Measurements from ENCODE around the gene UNC13C.

The UNC13C gene

GRCh38 chr15:54026891-54027290 lies 48.6 kb downstream of the UNC13C start:
- DNase-seq = no peak

DNA sequence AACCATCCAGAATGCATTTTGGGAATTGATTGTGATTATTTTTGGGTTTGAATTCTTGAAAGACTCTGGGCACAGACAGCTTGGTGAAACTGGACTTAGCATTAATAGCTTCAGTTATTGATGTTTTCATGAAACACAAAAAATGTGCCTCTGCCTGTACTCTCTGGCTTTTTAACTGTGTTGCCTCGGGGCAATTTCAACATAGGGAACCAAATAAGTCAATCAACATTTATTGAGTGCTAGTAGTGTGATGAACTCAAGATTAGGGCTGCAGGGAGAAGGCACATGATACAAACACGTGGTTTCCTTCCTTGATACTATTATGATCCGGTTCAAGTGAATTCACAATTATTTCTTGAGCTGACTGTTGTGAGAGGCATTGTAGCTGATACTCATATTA lies 50.8 kb downstream of the UNC13C start:
- DNase-seq = peak; percentile 20

- DNase-seq = no peak
These were observed 53.8 kb downstream of the UNC13C start for GRCh38 chr15:54032066-54032465.

DNA sequence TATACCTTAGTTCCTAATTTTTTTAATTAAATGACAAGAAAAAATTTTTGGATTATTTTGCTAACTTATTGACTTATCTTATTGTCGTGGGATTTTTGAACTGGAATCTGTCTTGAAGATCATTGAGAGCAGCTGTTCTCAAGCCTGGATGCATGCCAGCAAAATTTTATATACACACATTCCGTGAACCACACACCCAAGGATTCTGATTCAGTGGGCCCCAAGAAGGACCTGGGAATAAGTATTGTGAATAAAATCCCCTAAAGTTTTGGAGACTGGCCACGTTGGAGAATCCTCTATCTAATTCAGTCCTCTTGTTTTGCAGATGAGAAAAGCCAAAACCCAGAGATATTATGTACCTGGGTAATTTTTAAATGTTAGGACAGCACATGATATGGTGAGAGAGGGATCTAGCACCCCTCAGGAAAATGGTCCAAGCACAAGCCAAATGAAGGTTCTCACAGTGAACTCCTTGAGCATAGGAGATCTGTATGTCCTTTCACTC lies 55.2 kb downstream of the UNC13C start:
- no peak for DNase-seq

DNA sequence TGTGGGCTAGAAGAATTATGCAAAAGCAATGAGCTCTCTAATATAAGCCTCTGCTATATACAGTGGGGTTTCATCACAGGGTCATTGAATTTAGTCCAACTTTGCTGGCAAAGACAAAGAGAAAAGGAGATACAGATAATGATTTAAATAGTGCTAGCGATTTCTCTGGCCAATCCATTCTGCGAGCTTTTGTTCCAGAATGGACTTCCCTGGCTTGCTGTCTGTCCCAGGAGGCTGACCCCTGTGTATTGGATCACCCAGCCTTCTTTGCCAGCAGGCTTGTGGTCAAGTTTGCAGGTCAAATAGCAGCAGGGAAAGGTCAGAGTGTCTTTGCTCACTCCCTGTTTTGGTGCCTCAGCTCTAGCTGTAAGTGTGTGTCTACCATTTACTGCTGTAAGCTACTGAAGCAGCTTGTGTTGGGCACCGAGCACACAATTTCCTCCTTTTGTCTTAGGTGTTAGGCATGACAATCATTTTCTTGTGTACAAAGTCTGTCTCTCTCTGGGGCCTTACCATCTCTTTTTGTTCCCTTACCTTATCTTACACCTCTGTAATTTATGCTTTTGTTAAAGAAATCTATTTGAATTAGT lies 55.7 kb downstream of the UNC13C start:
- no peak for DNase-seq

- DNase-seq = no peak
These were observed 57.4 kb downstream of the UNC13C start for GRCh38 chr15:54035616-54036015.

- no peak for DNase-seq
These were observed 67.2 kb downstream of the UNC13C start for GRCh38 chr15:54045397-54045796.

- DNase-seq = no peak
These were observed 67.9 kb downstream of the UNC13C start for GRCh38 chr15:54046093-54046492.

DNA sequence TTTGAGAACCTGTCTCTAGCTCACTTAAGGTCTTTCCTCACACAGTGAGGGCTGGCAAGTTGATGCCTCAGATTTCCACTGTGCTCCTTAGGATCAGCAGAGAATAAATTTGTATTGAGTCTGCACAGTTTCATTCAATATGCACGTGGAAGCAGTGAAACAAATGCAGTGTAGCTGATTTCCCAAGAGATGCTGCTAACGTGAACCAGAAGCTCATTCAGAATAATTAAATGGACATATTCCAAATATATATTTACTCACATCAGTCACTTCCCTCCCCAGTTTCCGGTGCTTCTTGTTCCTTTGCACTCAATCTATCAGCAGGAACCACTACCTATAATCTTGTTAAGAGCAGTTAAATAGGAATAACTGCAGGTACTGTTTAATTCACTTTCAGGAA lies 86.1 kb downstream of the UNC13C start:
- no peak for DNase-seq

DNA sequence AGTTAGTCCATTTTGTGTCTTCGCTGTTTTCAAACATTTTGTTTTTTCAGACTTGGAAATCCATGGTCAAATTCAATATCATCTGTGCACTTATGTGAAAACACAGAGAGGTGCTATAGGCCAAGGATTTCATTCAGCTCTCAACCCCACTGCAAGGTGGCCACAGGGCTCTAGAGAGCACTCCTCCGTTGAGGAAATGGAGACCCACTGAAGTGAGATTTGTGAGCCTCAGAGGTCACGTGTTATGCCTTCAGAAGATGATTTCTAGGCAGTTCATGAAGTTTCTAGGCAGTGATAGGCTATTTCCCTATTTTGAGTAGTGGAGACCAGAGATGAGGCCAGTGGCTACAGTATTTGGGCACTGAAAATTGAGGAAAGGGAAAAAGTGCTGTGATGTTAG lies 88.2 kb downstream of the UNC13C start:
- DNase-seq = no peak

DNA sequence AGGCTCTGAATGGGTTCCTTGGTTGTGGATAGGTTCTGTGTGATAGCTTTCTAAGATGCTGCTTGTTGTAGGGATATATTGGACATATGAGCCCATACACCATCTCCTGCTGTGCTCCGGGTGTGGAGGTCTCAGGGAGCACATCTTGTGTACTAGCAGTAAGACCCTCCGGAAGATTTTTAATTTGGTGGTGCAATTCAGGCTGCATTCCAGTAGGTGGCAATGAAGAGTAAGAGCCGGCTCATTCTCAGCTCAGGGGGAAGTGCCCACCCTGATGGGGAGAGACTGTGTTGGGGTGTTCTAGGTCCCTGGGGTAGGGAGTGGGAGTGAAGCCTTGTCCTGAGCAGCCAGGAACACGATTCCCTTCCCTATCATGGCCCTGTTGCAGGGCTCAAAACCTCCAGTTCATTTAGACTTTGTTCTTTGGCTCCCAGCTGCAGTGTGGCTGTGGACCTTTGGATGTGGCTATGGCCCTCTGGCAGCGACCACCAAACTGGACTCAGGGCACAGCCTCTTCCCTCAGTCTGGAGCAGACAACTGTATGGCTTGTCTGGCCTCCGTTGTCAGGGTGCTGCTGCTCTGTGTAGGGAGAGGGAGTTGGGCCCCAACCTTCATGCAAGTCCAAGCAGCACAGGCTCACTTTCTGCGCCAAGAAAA lies 104.7 kb downstream of the UNC13C start:
- peak; percentile 59 for DNase-seq

DNA sequence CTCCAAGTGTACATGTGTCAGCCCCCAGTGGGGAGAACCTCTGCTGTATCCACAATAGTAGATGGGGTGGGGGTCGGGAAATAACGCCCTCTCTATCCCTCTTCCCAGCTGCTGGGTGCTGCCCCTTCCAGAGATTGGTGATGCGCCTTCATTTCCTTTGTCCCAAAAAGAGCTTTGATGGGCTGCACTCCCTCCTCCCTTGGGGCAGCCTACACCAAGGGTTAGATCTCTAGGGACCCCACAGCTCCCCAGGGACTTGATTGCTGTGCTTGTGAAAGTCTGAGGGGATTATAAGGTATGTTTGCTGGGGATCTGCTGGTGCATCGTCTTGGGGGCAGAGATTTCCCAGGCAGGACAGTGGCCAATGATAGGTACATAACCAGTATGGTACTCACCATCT lies 105.3 kb downstream of the UNC13C start:
- DNase-seq = no peak

- no peak for DNase-seq
These were observed 105.8 kb downstream of the UNC13C start for GRCh38 chr15:54083991-54084390.

GRCh38 chr15:54088837-54089236 lies 110.6 kb downstream of the UNC13C start:
- DNase-seq = no peak

DNA sequence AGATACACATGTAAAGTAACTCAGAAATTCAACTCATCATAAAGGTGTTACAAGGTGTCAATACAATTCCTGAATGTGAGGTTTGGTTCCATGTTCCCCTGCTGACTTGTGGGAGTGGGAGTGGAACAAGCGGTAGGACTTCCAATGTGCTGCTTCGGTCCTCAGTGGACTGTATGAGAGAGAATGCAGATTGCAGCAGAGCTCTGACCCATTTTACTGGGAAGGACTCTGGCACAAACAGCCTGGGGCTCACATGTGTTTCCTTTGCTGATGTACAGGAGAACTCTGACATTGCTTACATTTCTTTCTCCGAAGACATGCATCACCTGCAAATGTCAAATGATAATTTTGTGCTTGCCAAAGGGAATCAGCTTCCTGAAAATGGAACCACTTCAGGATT lies 111.5 kb downstream of the UNC13C start:
- DNase-seq = no peak

DNA sequence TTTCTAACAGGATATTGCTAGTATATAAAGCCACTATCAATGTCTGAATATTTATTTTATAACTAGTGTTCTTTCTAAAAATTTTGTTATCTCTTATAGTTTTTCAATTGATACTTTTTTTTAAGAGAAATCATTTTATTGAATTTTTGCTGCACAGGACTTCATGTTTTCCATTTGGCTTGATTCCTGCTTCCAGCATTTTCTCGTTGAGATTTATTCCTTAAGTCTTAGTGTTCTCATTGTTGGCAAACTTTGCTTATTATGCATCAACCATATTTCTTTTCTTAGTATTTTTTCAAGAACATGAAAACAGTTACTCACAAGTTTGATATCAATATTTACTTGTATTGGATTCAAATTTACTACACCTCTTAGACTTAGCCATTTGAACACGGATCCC lies 113.4 kb downstream of the UNC13C start:
- DNase-seq = no peak

DNA sequence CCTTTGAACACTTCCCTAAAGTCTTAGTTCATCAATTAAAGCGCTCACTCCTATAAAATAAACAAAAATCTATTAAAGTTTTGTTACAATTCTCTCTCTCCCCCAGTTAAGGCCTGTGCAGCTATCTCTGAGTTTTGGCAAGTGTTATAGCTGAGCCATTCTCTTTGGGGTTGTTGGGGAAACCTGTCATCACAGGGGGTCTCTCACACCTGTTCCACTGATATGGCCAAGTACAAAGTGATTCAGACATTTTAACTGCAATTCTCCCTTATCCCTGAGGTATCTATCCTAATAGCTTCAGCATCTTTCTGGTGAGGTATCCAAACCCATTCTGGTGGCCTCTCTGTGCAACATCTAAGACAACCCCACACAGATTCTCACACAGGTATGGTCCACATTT lies 116.4 kb downstream of the UNC13C start:
- DNase-seq = no peak

- no peak for DNase-seq
These were observed 118.8 kb downstream of the UNC13C start for GRCh38 chr15:54097019-54097418.

DNA sequence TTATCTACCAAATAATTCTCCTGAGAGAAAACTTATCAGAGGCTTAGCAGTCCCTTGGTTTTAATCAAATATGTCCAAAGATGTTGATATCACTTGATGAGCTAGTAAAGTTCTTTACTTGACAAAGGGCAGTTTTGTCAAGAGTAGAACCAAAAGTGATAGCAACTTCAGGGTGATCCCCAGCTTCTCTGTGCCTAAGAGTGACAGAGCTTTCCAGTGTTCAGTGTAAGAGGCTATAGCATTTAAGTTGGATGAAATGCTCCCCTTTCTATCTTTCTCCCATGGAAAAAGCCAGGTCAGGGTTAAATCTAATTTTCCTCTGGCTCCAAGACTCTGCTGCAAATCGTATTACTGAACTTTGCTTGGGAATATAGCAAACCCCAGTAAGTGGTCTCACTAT lies 120.8 kb downstream of the UNC13C start:
- DNase-seq = no peak

GRCh38 chr15:54101664-54102270 lies 123.5 kb downstream of the UNC13C start:
- DNase-seq = no peak

DNA sequence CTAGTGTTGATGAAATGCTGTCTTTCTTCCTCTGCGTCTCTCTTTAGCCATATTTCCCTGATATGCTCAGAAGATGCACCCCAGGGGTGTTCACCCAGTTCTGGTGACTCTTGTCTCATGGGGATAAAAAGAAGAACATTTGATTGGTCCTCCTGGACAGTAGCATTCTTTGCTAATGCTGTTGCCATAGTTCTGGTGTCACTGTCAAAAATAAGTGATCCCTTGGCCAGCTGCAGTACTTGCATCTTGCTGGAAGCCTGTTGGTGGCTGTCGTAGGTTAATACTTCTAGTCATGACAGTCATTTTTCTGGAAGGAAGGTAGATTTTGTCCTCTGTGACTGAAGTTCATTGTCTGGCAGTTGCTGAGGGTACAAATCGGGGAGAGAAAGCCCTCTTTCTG lies 124.5 kb downstream of the UNC13C start:
- no peak for DNase-seq

DNA sequence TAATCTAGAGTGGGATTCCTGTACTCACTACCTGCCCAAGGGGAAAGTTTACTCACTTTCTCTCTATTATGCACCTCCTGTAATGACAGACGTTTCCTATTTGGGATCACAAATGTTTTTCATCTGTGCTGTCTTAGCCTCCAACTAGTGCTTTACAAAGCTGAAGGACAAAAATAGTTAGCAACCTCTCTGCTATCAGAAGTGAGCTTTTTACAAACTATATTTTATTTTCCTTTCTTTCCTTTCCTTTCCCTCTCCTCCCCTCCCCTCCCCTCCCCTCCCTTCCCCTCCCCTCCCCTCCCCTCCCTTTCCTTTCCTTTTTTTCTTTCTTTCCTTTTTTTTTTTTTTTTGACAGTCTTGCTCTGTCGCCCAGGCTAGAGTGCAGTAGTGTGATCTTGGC lies 130.8 kb downstream of the UNC13C start:
- no peak for DNase-seq

GRCh38 chr15:54119051-54119450 lies 140.8 kb downstream of the UNC13C start:
- no peak for DNase-seq

GRCh38 chr15:54120949-54121463 lies 142.8 kb downstream of the UNC13C start:
- DNase-seq = no peak

Measured in retina (tissue), 1 donor.